ENCODE results near the gene MUCL1.

MUCL1 gene

DNA sequence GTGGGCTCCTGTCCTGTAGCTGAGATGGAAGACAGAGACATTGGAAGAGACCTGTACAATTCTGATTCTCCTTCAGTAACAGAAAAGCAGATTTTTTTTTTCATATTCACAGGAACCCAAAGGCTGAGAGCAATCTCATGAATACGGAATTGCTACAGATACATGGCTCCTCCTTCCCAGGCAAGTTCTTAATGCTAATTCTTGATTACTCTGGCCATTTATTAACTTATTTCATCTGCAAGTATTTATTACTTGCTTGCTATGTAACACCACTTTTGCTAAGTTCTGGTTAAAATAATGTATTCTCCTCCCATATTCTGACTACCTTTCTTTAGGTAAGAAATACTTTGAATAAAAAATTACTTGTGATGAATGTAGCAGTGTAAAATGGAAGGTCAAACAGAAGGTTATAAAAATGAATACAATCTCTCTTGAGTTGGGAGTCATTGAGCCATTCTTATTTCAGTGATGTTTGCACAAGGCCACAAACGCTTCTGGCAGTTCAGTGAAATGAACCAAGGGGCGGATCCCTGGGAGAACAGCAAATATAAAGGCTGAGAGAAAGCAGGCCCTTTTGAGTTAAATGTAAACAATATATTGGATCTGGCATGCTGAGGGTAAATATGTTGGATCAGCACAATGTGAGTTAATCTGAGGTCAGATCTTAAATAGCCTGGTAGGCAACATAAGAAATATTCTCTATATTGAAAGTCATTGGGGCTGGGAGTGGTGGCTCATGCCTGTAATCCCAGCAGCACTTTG lies 37.6 kb downstream of the MUCL1 start:
- no peak for DNase-seq (ENCODE audit: low read depth)

All from HS-27A (cell line).